ENCODE data around the gene UBXN4. TPM values are rescaled to one million over a fixed set of nuclear protein-coding genes. Genes with fewer than 3 reads are reported as not detected.

The UBXN4 gene
- total and polyA plus RNA-seq, 10 donors: 36.6 to 101 (median 89.1) TPM

GRCh38 chr2:135815269-135815668, 73.6 kb downstream of the UBXN4 start:
- H3K36me3 ChIP-seq: no peaks in the 10 kb centered on the region
- peaks cover 0 to 8% (median 0%) of the 10 kb centered on the region in 6 donors for H3K4me1 ChIP-seq
- 65 to 85% (median 80%) methylated on average over 3 of the region's 3 CpGs for WGBS, 5 donors
- H3K27me3 ChIP-seq (replicated peaks in 1 of 7): peaks cover 0 to 3% (median 0%) of the 10 kb centered on the region in 7 donors
- H3K4me3 ChIP-seq: no peak overlapping the region
- intact Hi-C loops (cut with DNase I; ENCODE audit: low total_unique reads): no loop called here
- H3K27ac ChIP-seq: no peak overlapping the region
- no peak for DNase-seq
- no peaks in the 10 kb centered on the region for H3K9me3 ChIP-seq
- TF ChIP-seq POLR2A (IDR thresholded peaks at IDR 0.05): no peak

DNA sequence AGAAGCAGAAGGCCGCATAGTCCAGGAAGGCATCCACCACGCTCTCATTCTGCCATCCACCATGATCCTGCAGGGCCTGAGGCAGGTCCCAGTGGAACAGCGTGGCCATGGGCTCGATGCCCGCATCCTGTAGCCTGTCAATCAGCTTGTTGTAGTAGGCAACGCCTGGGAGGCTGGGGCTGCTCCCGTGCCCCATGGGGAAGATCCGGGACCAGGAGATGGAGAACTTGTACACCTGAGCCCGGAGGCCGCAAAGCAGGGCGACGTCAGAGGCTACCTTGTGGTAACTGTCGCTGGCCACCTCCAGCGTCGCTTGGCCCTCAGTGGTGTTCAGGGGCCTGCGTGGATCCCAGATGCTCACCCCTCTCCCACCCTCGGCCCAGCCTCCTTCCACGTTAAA, 75.8 kb downstream of the UBXN4 start:
- WGBS, 5 donors: 86 to 93% (median 90%) methylated on average over 3 to 18 of the region's 18 CpGs
- no peaks in the 10 kb centered on the region for H3K36me3 ChIP-seq
- intact Hi-C loops (cut with DNase I; ENCODE audit: low total_unique reads): no loop called here
- TF ChIP-seq POLR2A (IDR thresholded peaks at IDR 0.05) (no peak), POLR2AphosphoS5 (IDR thresholded peaks at IDR 0.05) (no peak)
- TF ChIP-seq, protein P1, sequence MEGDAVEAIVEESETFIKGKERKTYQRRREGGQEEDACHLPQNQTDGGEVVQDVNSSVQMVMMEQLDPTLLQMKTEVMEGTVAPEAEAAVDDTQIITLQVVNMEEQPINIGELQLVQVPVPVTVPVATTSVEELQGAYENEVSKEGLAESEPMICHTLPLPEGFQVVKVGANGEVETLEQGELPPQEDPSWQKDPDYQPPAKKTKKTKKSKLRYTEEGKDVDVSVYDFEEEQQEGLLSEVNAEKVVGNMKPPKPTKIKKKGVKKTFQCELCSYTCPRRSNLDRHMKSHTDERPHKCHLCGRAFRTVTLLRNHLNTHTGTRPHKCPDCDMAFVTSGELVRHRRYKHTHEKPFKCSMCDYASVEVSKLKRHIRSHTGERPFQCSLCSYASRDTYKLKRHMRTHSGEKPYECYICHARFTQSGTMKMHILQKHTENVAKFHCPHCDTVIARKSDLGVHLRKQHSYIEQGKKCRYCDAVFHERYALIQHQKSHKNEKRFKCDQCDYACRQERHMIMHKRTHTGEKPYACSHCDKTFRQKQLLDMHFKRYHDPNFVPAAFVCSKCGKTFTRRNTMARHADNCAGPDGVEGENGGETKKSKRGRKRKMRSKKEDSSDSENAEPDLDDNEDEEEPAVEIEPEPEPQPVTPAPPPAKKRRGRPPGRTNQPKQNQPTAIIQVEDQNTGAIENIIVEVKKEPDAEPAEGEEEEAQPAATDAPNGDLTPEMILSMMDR (IDR thresholded peaks at IDR 0.05 in 8 of 11, conservative IDR thresholded peaks at IDR 0.05 in 3 of 11): no peak
- DNase-seq: no peak
- H3K4me3 ChIP-seq: no peak overlapping the region
- H3K27me3 ChIP-seq (replicated peaks in 1 of 7): peaks cover 0 to 3% (median 0%) of the 10 kb centered on the region in 7 donors
- peaks cover 0 to 11% (median 0%) of the 10 kb centered on the region in 6 donors for H3K4me1 ChIP-seq
- peaks cover 0 to 3% (median 2%) of the 10 kb centered on the region in 8 donors for H3K9me3 ChIP-seq
- H3K27ac ChIP-seq: no peak overlapping the region

GRCh38 chr2:135817951-135818350, 76.3 kb downstream of the UBXN4 start:
- intact Hi-C loops (cut with DNase I; ENCODE audit: low total_unique reads): no loop called here
- Histone ChIP-seq H3K4me3 (no peak overlapping the region), H3K36me3 (no peaks in the 10 kb centered on the region), H3K9me3 (peaks cover 2 to 8% (median 7%) of the 10 kb centered on the region in 8 donors), H3K4me1 (peaks cover 0 to 11% (median 0%) of the 10 kb centered on the region in 6 donors), H3K27me3 (replicated peaks in 1 of 7) (peaks cover 0 to 3% (median 0%) of the 10 kb centered on the region in 7 donors), H3K27ac (no peak overlapping the region)
- TF ChIP-seq, protein P1 (IDR thresholded peaks at IDR 0.05 in 8 of 11, conservative IDR thresholded peaks at IDR 0.05 in 3 of 11): no peak
- TF ChIP-seq POLR2A (IDR thresholded peaks at IDR 0.05) (no peak), POLR2AphosphoS5 (IDR thresholded peaks at IDR 0.05) (no peak)
- DNase-seq: no peak
- WGBS, 5 donors: 67 to 79% (median 74%) methylated on average over 4 of the region's 4 CpGs

- Histone ChIP-seq H3K9me3 (peaks cover 3 to 16% (median 13%) of the 10 kb centered on the region in 8 donors), H3K36me3 (no peaks in the 10 kb centered on the region), H3K4me3 (no peak overlapping the region), H3K27ac (no peak overlapping the region), H3K4me1 (peaks cover 0 to 11% (median 0%) of the 10 kb centered on the region in 6 donors), H3K27me3 (replicated peaks in 1 of 7) (peaks cover 0 to 3% (median 0%) of the 10 kb centered on the region in 7 donors)
- WGBS, 5 donors: 72 to 81% (median 76%) methylated on average over 8 of the region's 8 CpGs
- DNase-seq: no peak
- no peak for TF ChIP-seq POLR2A (IDR thresholded peaks at IDR 0.05)
- TF ChIP-seq, protein P1 (IDR thresholded peaks at IDR 0.05 in 8 of 11, conservative IDR thresholded peaks at IDR 0.05 in 3 of 11): no peak
- TF ChIP-seq POLR2AphosphoS5 (IDR thresholded peaks at IDR 0.05): no peak
- intact Hi-C loops (cut with DNase I; ENCODE audit: low total_unique reads): no loop called here
Measured at GRCh38 chr2:135818937-135819610, 77.4 kb downstream of the UBXN4 start.

Measured in spleen (tissue), 11 donors.